GM19099 (cell line): ENCODE measurements around the gene CAMK1D.
A peak's percentile ranks its signal among the peaks of the same experiment; 100 is the strongest.

Experiments
- POLR2A ChIP-seq: IDR thresholded peaks from 3 replicates; pipeline ENCODE4 v1.6.1; 2011; ENCODE audit warnings: low read depth; ENCODE audit not compliant: insufficient read length; ENCODE audit errors: extremely low read depth

CAMK1D gene

DNA sequence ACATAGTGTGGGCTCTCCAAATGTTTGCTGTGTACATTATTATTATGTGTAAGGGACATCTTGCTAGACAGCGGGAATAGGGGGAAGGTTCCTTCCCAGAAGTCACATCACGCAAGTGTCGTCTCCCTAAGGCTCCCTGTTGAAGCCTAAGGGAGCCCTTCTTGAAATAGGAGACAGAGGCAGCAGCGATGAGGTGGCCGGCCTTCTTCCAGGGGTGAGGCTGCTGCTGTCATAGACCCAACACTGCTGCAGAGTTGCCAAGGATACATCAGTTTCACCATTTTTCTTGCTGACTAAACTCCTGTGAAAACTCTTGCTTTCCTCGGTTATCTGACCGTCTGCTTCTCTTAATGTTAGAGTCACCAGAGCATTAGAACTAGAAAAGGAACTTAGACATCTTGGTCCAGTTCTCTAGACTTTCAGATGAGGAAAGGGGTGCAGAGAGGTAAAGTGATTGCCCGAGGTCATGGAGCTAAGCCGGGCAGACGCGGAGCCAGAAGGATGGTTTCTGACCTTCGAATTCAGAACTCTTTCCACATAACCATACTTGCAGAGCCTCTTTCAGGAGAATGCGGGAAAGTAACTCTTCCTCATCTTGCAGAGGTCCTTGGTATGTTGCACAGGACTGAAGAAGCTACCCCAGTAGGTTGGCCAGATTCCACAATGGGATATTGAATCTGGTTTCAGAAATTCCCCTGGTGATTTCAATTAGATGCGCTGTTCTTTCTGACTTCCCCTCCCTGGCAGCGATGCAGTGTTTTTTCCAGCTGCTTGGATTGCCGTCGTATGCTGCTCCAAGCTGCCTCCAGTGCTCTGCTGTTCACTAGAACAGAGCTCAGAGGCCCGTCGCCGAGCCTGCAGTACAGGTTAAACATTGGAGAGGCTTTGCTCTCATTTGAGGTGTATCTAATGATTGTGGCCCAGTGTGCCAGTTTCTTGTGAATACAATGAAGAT, 217.1 kb downstream of the CAMK1D start:
- no peak for TF ChIP-seq POLR2A

DNA sequence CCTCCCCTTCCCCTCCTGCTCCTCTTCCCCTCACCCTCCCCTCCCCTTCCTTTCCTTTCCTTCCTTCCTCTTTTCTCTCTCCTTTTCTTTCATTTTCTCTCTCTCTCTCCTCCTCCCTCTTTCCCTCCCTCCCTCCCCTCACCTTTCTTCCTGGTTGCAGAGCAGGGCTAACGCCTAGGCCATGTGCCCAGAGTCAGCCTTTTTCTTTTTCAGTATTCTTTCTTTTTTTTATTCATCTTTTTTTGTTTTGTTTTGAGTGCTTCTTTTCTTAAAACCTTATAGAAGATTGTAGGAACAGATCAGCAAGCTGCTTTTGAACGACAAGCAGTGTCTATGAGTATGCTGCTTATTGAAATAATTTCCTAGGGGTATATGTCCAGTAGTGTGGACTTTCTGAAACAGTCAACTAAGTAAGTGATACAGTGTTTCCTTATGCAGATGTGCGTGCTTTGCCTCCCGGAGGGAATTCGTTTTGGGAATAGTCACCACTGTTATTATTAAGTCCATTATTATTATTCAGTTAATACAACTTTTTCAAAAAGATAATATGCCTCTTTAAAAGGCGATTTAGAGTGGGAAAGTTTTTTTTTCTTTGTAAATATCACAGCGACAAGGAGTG, 219.2 kb downstream of the CAMK1D start:
- TF ChIP-seq POLR2A: no peak

DNA sequence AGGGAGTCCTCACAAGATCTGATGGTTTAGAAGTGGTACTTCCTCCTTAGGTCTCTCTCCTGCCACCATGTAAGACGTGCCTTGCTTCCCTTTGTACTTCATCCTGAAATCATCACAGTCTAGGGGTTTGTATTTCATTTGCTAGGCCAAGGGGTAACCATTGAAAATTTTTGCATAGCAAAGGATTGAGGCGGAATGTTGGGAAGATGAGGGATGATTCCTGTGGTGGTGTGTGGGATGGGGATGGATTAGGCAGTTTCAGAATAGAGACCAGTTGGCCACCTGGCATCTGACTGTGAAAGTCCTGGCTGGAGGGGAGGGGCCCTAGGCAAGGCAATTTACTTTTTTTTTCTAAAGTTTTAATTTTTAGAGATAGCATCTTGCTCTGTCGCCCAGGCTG, 222.9 kb downstream of the CAMK1D start:
- no peak for TF ChIP-seq POLR2A

DNA sequence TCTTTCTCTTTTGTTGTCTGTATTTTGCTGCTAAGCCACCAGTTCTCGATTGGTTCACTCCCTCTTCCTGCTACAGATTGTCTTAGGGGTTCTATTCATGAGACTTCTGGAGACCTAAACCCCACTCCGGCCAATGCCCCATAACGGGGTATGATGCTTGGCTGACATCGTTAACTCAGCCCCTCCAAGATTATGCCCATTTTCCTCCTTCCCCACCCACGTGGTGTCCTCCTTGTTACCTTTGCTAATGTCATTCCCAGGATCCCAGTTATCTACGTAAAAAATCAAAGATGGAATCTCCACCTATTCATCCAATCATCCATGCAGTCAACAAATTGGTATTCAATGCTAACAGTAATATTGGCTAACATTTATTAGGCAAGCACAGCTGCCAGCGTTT, 228.3 kb downstream of the CAMK1D start:
- no peak for TF ChIP-seq POLR2A

GRCh38 chr10:12579954-12580858, 230.9 kb downstream of the CAMK1D start:
- TF ChIP-seq POLR2A: no peak

GRCh38 chr10:12583891-12584595, 234.7 kb downstream of the CAMK1D start:
- no peak for TF ChIP-seq POLR2A

DNA sequence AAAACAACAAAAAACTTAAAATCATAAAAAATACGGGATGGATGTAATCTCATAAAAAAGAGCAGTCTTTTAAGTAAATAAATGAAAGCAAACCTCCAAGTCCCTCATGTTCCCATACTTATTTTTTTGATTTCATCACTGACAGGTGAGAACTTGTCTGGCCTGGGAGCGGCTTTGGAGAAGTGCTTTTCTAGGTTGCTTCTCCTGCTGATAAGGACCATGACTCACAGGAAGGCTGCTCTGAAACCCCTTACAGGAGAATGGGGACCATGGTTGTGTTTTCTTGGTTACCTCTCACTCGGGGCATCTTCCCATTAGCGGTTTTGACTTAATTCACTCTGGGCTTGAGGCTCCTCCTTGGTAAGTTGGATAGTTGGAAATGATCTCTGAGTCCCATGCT, 237.4 kb downstream of the CAMK1D start:
- TF ChIP-seq POLR2A: no peak

DNA sequence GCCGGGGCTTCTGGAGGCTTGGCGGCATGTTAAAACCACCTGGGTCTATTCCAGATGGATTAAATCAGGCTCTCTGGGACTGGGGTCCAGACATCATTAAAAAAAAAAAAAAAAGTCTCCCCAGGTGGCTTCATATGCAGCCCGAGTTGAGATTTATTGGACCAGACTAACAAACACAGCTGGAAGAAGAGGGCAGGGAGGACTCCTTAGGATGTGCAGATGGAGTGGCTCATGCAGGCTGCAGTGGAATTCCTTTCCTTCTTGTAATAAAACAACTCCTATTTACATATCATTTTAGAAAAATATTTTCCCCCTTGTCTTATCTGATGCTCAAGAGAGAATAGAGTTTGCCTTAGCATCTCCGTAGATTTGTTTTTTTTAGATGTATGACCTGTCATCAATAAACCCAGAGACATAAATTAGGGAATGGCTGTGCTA, 238.1 kb downstream of the CAMK1D start:
- no peak for TF ChIP-seq POLR2A

GRCh38 chr10:12588091-12588860, 238.9 kb downstream of the CAMK1D start:
- TF ChIP-seq POLR2A: no peak

- TF ChIP-seq POLR2A: peak; percentile 27
Observed at GRCh38 chr10:12589291-12589690, 239.9 kb downstream of the CAMK1D start.

- no peak for TF ChIP-seq POLR2A
Observed at GRCh38 chr10:12589791-12590190, 240.4 kb downstream of the CAMK1D start.

GRCh38 chr10:12590675-12591659, 241.6 kb downstream of the CAMK1D start:
- TF ChIP-seq POLR2A: no peak

- no peak for TF ChIP-seq POLR2A
Observed at GRCh38 chr10:12592967-12593366, 243.6 kb downstream of the CAMK1D start.
